Stimulated activated CD4-positive, alpha-beta T cell treated with anti-CD3 and anti-CD28 coated beads, Interleukin-1b, Interleukin-23, amount 100 ng/mL, for 48 hours (primary cell): ENCODE results near the gene MTCL3.

Source experiments
- DNase-seq: peaks from one replicate; pipeline ENCODE4 v3.0.0-alpha.2; 2020

Gene MTCL3

DNA sequence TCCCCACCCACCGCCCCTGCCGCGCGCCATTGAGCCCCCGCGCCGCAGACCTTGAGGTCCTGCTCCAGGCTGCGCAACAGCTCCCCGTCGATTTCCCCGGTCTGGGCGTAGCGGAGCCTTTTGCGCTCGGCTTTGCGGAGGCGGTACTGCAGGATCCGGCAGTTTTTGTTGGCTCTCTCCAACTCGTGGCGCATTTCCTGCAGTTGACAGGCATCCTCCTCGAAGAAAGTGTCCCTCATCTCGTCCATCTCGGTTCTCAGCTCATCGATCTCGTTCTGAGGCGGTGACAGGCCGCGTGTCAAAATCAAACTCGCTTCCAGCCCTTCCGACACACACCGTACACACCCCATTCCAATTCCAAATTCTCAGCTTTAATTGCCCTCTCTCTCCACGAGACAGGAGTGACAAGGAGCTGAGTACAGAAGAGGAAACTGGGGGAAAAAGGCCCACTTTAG is 4.3 kb downstream of the MTCL3 start:
- DNase-seq = peak; percentile 40

DNA sequence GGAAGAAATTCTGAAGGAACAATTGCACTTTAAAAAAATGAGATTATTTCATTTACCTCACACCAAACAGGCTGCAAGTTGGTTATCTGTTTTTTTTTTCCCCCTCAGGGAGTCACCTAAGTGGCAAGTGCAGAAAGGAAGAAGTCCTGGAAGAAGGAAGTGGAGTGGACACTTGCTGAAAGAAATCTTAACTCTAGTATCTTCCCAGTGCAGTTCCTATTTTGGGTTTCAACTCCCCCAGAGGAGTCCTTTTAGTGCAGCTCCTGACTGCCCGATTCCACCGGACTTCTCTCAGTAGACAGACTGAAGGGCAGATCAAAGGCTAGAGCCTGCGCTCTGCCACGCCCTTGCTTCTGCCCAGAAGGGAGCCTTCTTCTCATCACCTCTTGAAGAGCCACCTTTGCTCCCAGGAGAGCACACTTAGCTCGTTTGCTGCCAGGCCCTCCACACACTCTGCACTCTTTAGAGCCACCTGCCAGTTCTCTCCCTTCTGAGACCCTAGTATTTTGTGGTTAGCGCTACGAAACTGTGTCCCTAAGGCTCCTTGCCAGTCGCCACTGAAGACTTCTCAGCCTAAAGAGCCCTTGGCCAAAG is 4.9 kb downstream of the MTCL3 start:
- no peak for DNase-seq

DNA sequence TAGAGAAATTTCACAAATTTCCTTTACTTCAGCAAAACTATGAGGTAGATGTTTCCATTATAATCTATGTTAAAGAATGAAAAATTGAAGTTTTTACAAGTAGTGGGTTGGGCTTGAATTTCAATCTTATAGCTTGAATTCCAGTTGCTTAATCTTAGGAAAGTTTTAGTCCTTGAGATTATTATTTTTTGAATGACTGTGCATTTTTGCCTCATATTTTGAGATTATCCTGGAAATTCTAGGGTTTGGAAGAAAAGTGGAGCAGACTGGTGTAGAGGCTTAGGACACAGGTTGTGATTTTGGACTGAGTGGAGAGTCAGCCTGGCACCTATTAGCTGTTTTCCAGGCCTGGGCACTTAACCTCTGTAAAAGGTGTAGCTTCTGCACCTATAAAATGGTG is 5.7 kb downstream of the MTCL3 start:
- no peak for DNase-seq

DNA sequence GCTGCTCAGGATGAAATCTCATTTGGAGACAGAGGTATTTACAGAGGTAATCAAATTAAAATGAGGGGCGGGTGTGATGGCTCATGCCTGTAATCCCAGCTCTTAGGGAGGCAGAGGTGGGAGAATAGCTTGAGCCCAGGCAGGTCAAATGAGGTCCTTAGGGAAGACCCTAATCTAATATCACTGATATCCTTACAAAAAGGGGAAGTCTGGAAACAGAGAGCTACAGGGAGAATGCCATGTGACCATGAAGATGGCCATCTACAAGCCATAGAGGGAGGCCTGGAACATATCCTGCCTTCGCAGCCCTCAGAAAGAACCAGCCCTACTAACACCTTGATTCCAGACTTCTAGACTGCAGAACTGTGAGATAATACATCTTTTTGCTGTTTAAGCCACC is 8.3 kb downstream of the MTCL3 start:
- DNase-seq = no peak

DNA sequence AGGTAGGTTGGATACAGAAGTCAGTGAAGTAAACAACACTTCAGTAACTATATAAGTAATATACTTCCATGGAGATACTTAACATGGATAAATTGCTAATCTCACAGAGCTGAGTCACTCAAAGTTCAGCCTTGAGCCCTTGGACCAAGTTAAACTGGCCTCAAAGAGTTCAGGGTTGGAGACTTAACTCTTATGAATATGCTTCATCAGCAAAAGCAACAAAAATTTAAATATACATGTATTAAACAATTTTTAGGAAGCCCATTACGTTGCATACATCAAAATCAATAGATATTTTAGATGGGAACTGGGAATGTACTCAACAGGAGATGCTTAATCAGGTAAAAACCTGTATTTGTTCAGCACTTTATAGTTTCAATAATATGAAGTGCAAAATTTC is 12.2 kb downstream of the MTCL3 start:
- DNase-seq = no peak

DNA sequence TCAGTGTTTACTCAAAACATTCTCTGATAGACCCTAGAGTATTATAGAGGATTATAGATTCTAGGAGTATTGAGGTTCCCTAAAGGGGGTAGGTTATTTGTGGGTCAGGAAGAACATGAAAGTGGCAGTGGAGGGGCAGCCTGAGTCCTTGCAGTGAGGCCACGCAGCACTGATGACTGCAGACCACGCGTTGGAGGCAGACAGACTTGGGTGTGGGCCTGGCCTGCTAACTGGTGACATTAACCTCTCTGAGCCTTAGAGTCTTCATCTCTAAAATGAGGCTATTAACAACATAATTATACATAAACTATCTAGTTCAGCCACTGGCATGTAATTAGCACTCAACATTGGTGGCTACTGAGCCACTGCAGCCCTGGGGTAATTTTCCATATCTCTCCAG is 16.1 kb downstream of the MTCL3 start:
- DNase-seq = no peak

DNA sequence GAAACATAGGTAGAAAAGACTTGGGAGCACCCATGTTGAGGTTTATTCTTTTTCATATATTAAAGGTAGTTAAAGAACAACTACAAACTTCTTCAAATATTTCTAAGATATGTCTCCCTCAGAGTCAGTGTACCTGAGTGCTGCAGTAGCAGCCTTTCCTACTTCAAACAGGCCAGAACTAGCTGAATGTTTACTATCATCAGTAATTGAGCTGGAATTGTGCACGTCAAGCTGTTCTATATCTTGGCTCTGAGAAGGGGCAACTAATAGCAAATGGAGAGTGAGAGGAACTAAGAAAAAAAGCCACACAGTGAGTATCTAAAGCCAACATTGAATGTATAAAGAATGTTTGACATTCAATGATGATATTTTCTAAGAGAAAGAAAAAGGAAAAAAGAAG is 21.7 kb downstream of the MTCL3 start:
- DNase-seq = no peak

DNA sequence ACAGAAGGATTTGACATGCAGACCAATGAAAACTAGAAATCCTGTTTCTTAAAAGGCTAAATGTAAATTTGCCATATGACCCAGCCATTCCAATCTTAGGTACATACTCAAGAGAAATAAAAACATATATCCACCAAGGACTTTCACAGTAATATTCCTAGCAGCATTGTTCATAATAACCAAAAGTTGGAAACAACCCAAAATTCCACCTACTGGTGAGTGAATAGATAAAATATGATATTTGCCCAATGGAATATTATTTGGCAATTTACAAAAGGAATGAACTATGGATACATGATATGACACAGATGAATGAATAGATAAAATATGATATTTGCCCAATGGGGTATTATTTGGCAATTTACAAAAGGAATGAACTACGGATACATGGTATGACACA is 22.7 kb downstream of the MTCL3 start:
- no peak for DNase-seq

DNA sequence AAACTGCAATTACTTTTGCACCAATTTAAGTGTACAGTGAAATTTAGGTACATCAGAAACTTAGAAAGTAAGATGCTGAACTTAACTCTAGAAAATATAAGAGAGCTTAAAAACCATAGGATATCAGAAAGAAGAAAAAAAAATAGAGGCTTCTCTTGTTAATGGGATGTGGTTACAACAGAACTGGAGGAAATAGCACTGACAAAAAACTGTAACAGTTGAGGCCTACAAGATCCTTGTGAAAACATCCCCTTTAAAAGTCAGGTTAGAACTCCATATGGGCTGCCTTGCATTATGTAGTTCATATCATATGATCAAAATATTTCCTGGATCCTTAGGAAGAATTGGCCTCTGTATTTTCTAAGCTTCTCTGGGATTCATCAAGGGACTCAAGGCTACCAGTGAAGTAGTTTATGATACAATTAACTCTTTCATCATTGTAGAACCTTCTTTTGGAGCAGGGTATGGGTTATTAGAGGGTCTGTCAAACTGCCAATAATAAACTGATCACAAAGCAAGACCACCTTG is 24.8 kb downstream of the MTCL3 start:
- no peak for DNase-seq

DNA sequence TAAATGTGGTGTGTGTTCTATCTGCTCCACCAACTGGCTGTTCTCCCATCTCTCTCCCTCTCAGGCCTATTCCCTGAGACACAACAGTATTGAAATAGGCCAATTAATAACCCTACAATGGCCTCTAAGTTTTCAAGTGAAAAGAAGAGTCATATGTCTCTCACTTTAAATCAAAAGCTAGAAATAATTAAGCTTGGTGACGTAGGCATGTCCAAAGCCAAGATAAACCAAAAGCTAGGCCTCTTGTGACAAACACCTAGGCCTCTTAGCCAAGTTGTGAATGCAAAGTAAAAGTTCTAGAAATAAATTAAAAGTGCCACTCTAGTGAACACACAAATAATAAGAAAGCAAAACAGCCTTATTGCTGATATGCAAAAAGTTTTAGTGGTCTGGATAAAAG is 29.9 kb downstream of the MTCL3 start:
- no peak for DNase-seq

DNA sequence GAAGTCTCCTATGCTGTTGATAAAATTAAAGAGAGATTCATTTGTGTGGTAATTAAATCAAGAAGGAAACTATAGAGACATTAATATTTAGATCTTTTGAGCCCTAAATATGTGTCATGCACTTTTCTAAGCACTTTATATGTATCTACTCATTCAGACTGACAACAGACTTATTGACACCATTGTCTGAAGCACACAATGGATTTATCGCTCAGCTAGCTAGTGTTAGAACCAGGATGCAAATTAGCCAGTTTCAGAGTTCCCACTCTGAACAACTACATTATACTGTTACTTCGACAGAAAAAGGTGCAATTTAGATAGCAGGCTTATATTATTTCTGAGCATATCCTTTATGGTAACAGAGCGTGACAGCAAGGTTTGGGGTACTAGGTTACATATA is 32.2 kb downstream of the MTCL3 start:
- DNase-seq = no peak

DNA sequence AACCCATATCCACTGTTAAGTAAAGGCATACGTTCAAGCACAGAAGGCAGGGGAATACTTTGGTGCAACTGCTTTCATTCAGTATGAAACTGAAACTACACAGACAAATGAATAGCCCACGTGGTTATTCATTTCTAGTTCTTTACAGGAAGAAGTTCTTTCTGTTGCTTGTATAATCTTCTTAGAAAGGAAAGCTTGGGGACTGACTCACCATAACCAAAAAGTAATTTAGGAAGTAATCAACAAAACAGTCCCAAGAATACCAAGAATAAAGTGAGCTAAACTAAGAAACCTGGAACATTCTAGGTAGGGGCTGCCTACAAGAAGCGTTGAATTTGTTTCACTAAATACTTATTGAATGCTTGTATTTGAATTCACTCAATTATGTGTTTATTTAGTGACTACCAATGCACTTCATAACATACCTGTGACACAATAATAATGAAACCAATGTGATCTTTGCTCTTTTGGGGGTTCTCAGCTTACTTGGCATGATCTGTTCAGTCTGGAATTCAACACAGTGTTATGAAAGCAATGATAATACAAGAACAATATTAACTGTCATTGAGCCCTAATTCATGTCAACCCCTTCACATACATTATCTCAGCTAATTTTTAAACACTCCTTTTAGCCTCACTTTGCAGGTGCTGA is 34.8 kb downstream of the MTCL3 start:
- no peak for DNase-seq

DNA sequence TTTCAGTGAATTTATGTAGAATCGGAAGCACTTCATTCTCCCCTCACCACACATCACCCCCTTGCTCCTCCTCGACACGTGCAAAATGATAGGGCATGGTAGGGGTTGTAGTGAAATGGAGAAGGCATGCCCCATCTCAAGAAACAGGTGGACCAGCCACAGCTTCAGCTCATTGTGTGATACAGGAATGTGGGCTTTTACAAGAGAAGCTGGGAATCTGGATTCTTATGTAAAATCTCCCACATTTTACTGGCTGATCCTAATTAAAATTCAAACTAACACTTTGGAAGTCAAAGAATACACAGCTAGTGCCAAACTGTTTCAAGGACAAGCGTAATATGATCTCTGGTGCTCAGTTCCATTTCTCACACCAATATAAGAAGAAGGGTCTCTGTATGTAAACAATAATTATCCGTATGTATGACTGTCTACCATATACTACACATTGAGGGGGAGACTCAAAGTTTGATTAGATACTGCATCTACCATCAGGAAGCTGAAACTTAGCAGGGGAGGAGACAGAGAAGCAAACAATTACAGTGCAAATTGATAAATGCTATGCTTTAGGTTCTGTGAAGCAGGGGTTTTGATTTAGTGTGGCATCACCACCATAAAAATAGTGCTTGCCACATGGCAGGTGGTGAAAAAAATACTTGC is 35.6 kb downstream of the MTCL3 start:
- DNase-seq = no peak

DNA sequence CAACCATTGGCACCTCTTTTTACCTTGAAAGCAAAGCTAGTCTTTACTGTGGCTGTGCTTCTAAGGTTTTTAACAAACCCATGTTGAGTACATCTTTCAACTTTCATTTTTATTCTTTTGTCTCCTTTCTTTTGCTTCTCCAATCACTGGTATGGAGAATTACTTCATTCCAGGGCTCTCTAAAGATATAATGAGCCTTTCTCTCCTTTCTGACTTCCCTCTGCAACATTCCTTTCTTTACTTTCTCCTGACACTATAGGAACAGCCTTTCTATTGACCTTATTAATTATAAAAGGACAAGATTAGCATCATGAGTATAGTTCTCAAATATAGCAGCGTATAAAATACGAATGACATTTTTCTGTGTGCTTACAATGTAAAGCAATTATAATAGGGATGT is 36.8 kb downstream of the MTCL3 start:
- DNase-seq = no peak

DNA sequence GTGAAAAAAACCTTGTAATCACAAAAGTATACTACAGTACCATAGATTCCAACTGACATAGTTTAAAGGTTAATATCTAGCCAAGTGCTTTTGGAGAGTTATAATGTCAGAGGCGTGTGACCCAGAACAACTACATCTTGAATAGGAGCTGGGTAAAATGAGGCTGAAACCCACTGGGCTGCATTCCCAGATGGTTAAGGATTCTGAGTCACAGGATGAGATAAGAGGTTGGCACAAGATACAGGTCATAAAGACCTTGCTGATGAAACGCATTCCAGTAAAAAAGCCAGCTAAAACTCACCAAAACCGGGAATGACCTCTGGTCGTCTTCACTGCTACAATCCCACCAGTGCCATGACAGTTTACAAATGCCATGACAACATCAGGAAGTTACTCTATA is 37.5 kb downstream of the MTCL3 start:
- no peak for DNase-seq

DNA sequence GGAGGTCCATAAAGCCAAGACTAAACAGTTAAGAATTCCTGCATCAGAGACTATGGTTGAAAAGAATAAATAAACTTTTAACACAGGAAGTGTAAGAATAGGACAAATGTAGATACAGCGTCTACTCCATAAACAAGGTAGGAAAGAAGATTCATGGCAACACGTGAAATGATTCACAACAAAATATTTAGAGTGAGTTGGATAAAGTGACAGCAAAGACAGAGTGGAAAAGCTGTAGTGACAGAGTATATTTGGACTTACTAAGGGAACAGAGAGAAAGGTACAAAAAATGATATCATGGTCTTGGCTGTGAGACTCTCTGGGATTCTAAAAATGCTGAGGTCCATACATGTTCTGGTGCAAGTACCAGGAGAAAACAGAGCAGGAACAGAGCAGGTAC is 38.0 kb downstream of the MTCL3 start:
- DNase-seq = no peak

DNA sequence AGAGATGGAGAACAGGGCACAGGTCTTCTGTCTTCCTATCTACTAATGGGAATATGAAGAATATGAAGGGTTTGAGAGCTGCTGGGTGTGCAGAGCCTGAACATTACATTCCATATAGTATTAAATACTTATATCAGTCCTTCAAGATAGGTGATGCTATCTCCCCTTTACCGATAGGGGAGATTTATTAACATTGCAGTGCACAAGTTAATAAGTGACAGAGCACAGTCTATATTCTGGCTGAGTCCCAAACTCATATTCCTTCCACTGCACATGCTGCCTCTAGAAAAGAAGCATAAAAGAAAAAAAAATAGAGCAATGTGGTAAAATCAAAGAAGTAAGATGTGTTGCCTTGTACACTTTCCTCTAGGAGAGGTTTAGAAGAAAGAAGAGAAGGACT is 41.5 kb downstream of the MTCL3 start:
- DNase-seq = no peak

DNA sequence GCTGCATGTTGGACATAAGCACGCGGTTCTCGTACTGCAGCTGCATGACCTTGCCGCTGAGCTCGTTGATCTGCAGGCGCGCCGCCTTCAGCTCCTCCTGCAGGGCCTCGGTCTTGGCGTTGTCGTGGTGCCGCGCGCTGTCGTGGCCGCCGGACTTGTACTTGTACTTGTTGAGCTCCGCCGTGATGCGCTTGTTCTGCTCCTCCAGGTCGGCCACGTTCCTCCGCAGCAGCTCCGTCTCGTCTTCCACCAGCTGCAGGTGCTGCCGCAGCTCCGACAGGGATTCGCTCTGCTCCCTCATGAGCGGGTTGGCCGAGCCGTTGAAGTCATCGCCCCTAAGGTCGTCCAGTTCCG is 43.3 kb downstream of the MTCL3 start:
- DNase-seq = no peak

DNA sequence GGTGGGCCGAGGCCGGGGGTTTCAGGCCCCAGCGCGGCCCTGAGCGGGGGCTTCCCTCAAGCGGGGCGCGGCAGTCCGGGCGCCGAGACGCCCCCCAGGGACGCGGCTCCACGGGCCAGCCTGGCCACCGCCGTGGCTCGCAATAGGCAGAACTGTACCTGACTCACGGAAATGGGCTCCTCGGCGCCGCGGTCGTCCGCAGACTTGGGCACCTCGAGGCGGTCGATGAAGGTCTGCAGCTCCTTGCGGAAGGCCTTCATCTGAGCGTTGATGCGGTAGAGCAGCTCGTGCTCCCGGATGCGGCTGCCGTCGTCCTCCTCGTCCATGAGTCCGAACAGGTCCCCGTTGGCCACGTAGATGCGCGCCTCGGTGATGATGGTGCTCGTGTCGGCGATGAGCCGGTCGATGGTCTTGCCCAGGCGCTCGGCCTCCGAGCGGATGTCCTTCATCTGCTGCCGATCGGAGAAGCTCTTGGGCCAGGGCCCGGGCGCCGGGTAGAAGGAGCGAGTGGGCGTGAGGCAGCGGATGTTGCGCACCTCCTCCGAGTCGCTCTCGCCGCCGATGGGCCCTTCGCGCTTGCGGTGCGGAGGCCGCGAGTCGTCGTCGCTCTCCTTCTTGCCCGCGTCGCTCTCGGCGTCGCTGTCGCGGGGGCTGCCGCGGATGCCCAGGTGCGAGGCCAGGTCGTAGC is 43.9 kb downstream of the MTCL3 start:
- no peak for DNase-seq

DNA sequence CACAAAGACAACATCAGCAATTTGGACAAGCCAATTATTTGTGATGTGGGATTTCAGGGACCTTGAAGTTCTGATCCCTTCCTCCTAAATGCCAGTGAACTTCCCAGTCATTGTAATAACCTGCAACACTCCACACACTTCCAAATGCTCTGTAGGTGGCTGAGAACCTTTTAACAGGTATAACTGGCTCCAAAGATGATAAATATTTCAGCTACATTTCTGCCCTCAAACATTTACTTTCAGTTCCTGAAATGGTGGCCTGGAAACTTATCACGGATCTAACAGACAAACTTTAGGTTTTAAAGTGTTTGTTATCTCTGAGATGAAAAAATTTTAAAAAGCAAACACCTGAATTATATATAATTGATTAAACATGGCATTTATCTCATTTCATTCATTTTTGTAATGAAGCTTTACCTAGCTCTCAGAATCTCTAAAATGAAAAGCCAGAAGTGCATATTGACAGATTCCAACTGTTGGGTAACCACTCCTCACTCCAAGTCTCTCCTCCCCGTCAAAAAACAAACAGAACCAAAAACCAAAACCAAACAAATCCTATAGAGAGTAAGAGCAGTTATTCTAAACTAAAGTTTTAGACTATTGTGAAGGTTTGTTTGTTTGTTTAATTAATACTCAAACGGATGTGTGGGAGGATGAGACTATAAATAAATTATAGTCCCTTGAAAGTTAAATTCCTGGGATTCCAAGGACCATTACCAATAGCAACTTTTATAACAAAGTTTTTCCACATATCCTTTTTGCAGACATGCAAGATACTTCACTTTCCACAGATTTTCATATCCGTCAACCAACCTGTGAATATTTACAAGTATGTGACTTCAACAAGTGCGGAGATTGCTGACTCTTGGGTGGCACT is 47.5 kb downstream of the MTCL3 start:
- DNase-seq = no peak

DNA sequence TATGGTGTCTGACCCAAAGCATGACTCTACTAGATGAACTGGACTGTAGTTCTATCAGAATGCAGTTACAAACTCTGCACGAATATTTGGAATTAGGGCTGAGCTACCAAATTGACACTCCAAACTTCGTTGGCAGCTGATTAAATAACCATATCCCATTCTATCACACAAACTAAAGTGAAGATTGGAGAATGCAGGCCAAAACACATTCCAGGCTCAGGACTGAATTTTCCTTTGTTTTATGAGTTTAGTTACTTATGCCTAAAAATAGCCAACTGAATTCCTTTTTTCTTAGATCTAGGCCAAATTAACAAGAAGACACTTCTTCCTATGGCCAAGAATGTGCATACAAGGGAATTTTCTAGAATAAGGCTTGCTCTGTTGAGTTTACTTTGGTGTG is 50.2 kb downstream of the MTCL3 start:
- DNase-seq = no peak

DNA sequence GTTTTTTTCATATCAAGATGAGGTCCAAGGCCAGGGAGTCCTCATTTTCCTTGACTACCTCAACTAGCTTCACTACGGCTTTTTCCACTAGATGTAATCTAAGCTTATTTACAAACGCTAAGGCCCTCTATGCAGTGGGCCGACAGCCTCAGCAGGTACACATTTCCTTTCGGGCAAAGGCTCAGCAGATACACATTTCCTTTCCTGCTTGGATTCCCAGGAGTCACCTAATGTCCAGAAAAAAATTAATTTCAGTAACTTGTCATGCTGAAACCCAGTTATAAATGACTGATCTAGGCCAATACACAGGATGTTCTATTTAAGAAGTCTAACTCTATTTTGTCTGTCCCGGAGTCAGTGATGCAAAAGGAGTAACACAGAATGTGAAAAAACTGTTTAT is 52.7 kb downstream of the MTCL3 start:
- no peak for DNase-seq

DNA sequence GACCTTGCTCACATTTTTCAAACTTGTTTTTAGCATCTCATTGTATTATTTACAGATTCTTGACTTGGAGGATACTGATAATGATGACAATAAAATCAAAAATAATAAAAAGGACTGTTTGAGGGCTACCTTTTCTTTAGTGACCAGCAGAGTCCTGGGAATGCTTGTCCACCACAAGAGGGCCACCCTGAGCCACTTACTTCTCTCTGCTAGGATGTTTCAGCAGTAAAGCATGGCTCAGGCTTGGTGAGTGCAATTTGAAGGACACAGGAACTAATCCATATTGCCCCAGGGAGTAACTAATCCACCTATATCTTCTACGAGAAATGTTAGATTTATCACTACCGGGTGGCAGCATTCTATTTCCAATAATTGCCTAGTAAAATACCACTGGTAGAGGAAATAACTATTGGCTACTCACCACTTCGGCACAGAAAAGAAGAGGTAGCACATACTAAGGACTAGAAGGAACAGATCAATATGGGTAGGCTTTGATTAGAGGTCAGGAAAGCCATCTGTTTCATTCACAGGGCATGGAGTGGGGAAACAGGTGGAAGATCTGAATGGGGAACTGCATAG is 54.2 kb downstream of the MTCL3 start:
- peak; percentile 59 for DNase-seq
